Fibroblast of lung (primary cell): Measurements from ENCODE around the gene EGLN2. TPM values are rescaled to one million over a fixed set of nuclear protein-coding genes. Genes with fewer than 3 reads are reported as not detected.

Source experiments
- DNase-seq, 2 donors: peaks; one replicate each; pipeline versions ENCODE4 v3.0.0 to v3.0.0-alpha.2; 2010; ENCODE audit warnings: low read depth in 2 of 2
- H2AFZ ChIP-seq: 2 replicates; pipeline ENCODE4 v1.5.1; 2012; ENCODE audit warnings: low read length, control low read depth, inconsistent platforms
- H3K27ac ChIP-seq: 2 replicates; pipeline ENCODE4 v1.5.1; 2011; ENCODE audit warnings: low read length, control low read depth; ENCODE audit not compliant: insufficient read depth
- H3K27me3 ChIP-seq: 2 replicates; pipeline ENCODE4 v1.5.1; 2011; ENCODE audit warnings: mild to moderate bottlenecking, low read length; ENCODE audit not compliant: control insufficient read depth, insufficient read depth
- H3K36me3 ChIP-seq: 2 replicates; pipeline ENCODE4 v1.5.1; 2011; ENCODE audit warnings: low read length; ENCODE audit not compliant: control insufficient read depth, insufficient read depth
- H3K4me1 ChIP-seq: 2 replicates; pipeline ENCODE4 v1.5.1; 2011; ENCODE audit warnings: low read length; ENCODE audit not compliant: control insufficient read depth, insufficient read depth; ENCODE audit errors: extremely low read depth
- H3K4me2 ChIP-seq: 2 replicates; pipeline ENCODE4 v1.5.1; 2011; ENCODE audit warnings: low read length, control low read depth; ENCODE audit not compliant: insufficient read depth; ENCODE audit errors: extremely low read depth
- H3K4me3 ChIP-seq, 4 experiments: fragments of 200-600 bp in 1 of 4; sonication (generic) in 1 of 4; replicated peaks in 1 of 4; 2 replicates each; pipeline ENCODE4 v1.5.1; 2011 to 2016; ENCODE audit warnings: low read length in 4 of 4, low read depth in 3 of 4, mild to moderate bottlenecking in 3 of 4, control low read depth in 2 of 4, inconsistent platforms in 1 of 4, mixed read lengths in 1 of 4; ENCODE audit not compliant: insufficient read depth in 1 of 4; ENCODE audit errors: control extremely low read depth in 1 of 4
- H3K79me2 ChIP-seq: 2 replicates; pipeline ENCODE4 v1.5.1; 2012; ENCODE audit warnings: mild to moderate bottlenecking, low read length, inconsistent platforms; ENCODE audit not compliant: control insufficient read depth, insufficient read depth
- H3K9ac ChIP-seq: 2 replicates; pipeline ENCODE4 v1.5.1; 2011; ENCODE audit warnings: mild to moderate bottlenecking, low read length, control low read depth; ENCODE audit not compliant: insufficient read depth
- H3K9me3 ChIP-seq: 2 replicates; pipeline ENCODE4 v1.5.1; 2012; ENCODE audit warnings: low read depth, low read length; ENCODE audit not compliant: control insufficient read depth, insufficient read depth
- H4K20me1 ChIP-seq: 2 replicates; pipeline ENCODE4 v1.5.1; 2011; ENCODE audit warnings: low read length; ENCODE audit not compliant: control insufficient read depth, insufficient read depth; ENCODE audit errors: extremely low read depth
- EZH2 ChIP-seq: IDR thresholded peaks from 2 replicates; pipeline ENCODE4 v1.5.1; 2012; ENCODE audit warnings: low read length, control low read depth, mild to moderate bottlenecking; ENCODE audit errors: missing control alignments
- polyA minus RNA-seq: library from RNA; depleted of rRNA, polyadenylated mRNA; stranded (reverse); fragments of >200 nt; gene quantifications from 2 replicates; pipeline ENCODE4 v1.2.3, GENCODE V29; 2011; ENCODE audit warnings: low replicate concordance
- polyA plus RNA-seq, 2 donors: library from polyadenylated mRNA; depleted of rRNA in 1 of 2; stranded (reverse) in 1 of 2; unstranded in 1 of 2; fragments of >200 nt; gene quantifications; 2 replicates each; pipeline ENCODE4 v1.2.1, GENCODE V29; 2011 to 2012; ENCODE audit warnings: missing spikeins in 1 of 2
- total RNA-seq: library from RNA; depleted of rRNA; stranded (reverse); fragments of >200 nt; gene quantifications from 2 replicates; pipeline ENCODE4 v1.2.1, GENCODE V29; 2014
- TF ChIP-seq, protein P1 (sequence below), 2 donors: IDR thresholded peaks in 1 of 2; conservative IDR thresholded peaks in 1 of 2; 1 replicate in 1 of 2; 2 replicates in 1 of 2; pipeline ENCODE4 v1.5.1; 2011 to 2012; ENCODE audit warnings: low read length in 2 of 2, control low read depth in 1 of 2, inconsistent platforms in 1 of 2, low read depth in 1 of 2, mild to moderate bottlenecking in 1 of 2

The EGLN2 gene
- 83.2 and 106 TPM in 2 replicates for total RNA-seq
- polyA plus RNA-seq: 27.3 and 33.9 TPM in 2 replicates
- polyA plus RNA-seq (2012): 64.9 and 89.0 TPM in 2 replicates
- polyA minus RNA-seq: 111 and 230 TPM in 2 replicates

DNA sequence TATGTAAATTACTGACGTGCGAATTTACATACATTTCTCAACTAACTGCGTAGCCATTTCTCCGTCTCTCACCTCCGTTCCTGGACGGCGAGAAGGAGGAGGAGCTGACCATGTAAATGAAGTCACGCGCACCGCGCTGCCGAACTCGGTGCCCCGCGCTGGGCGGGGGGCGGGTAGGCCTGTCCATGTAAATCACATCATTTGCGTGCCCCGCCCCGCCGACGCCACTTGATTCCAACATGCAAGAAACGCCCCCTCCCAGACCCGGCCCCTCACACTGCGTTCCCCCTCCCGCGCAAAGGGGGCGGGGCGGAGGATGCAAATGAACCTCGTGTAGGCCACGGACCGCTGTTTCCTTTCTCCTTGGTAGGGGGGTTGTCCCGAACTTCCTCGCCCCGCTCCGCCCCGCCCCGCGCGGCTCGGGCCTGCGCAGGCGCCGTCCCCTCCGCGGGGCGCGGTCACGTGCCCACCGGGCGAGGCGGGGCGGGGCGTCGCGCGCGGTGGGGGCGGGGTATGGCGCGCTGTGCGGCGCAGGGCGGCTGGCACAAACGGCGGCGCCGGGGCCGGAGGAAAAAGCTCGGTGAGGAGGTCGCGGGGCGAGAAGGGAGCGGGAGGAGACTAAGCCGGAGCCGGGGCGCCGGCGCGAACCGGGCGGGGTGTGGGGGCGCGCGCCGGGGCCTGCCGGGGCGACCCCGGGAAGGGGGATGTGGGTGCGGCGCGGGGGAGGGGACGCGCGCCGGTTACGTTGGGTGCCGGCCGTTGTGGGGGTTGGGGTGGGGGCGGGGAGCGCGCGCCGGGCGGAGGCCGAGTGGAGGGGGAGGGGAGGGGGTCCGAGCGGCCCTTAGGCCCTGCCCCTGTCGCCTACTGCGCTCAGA is at the start of gene EGLN2:
EGLN2 (plus strand) TSS at position 509 of the 875 bp plus-strand sequence. CDS start 1,382 bp downstream, outside the sequence.
- Histone ChIP-seq H3K79me2 (peaks cover 45% of the 10 kb centered on the region), H3K4me2 (peak within 1 kb of the TSS; percentile 92), H3K27me3 (no peaks in the 10 kb centered on the region), H3K36me3 (peaks cover 18% of the 10 kb centered on the region), H3K4me3 (peak within 1 kb of the TSS; percentile 79 to 83 (median 80)), H4K20me1 (peaks cover 4% of the 10 kb centered on the region), H3K9ac (peak within 1 kb of the TSS; percentile 79), H2AFZ (peak within 1 kb of the TSS; percentile 80), H3K27ac (peak within 1 kb of the TSS; percentile 67), H3K9me3 (no peaks in the 10 kb centered on the region), H3K4me1 (peaks cover 35% of the 10 kb centered on the region)
- peak; percentile 100 for DNase-seq
- TF ChIP-seq, protein P1, sequence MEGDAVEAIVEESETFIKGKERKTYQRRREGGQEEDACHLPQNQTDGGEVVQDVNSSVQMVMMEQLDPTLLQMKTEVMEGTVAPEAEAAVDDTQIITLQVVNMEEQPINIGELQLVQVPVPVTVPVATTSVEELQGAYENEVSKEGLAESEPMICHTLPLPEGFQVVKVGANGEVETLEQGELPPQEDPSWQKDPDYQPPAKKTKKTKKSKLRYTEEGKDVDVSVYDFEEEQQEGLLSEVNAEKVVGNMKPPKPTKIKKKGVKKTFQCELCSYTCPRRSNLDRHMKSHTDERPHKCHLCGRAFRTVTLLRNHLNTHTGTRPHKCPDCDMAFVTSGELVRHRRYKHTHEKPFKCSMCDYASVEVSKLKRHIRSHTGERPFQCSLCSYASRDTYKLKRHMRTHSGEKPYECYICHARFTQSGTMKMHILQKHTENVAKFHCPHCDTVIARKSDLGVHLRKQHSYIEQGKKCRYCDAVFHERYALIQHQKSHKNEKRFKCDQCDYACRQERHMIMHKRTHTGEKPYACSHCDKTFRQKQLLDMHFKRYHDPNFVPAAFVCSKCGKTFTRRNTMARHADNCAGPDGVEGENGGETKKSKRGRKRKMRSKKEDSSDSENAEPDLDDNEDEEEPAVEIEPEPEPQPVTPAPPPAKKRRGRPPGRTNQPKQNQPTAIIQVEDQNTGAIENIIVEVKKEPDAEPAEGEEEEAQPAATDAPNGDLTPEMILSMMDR (conservative IDR thresholded peaks at IDR 0.05 in 1 of 2, IDR thresholded peaks at IDR 0.05 in 1 of 2; ENCODE audit: low read depth in 1 of 2, low read length in 2 of 2): no peak
- TF ChIP-seq EZH2: no peak

DNA sequence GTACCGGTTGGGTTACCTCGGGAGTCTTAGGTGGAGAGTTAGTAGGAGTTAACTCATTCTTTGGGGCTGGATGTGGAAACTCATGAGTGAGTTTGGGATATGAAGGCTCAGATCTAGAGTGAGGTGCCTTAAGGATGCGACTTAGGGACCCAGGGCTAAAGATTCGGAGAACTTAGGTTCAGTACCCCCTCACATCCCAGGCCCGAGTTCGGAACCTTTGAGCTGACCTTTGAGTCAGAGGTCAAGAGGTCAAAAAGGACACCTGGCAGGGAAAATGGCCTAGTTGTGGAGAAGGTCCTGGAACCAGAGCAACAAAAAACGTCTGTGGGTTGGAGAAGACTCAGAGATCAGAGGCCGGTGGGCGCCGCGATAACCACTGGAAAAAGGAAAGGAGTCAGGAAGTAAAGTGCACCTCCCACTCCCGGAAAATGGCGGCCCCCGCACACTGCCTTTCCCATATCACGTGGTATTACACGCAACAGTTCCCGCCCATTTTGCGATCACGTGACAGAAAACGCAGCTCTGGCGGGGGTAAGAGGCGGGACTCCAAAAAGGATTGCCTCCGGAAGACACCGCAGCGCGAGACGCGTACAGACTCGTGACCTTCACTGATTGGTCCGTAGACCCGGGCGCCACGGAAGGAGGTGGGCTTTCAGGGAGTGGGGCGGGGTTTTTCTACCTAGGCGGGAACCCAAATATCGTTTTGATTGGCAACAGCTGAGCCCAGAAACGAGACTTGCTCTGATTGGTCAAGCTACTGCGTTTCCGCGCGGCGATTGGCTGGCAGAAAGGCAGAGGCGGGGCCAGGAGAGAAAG is 48.7 kb upstream of the EGLN2 start, which contains the start of gene ACTMAP:
ACTMAP (minus strand) TSS at position 420 of the 816 bp plus-strand sequence. CDS start 674 bp downstream, outside the sequence.
- H3K4me1 ChIP-seq: peaks cover 6% of the 10 kb centered on the region
- H3K79me2 ChIP-seq: peaks cover 36% of the 10 kb centered on the region
- peak within 1 kb of the TSS; percentile 94 for H3K4me2 ChIP-seq
- peak within 1 kb of the TSS; percentile 84 for H3K27ac ChIP-seq
- H3K9me3 ChIP-seq: no peaks in the 10 kb centered on the region
- peak; percentile 99 to 100 for DNase-seq
- TF ChIP-seq, protein P1 (conservative IDR thresholded peaks at IDR 0.05 in 1 of 2, IDR thresholded peaks at IDR 0.05 in 1 of 2; ENCODE audit: low read depth in 1 of 2, low read length in 2 of 2): no peak
- no peak for TF ChIP-seq EZH2
- H3K36me3 ChIP-seq: peaks cover 2% of the 10 kb centered on the region
- H3K27me3 ChIP-seq: no peaks in the 10 kb centered on the region
- peak within 1 kb of the TSS; percentile 79 for H2AFZ ChIP-seq
- peak within 1 kb of the TSS; percentile 91 for H3K9ac ChIP-seq
- peak within 1 kb of the TSS; percentile 70 to 90 (median 77) for H3K4me3 ChIP-seq
- H4K20me1 ChIP-seq: no peaks in the 10 kb centered on the region
